HG02571 (cell line): Measurements from ENCODE around the gene INPP4B.
"Not testable (repeated sequence)": the region's sequence is repeated elsewhere in the genome, so short reads cannot be mapped to it uniquely, and the experiment has no call there.

Source experiments
- ATAC-seq: cut with Tn5 transposase; IDR thresholded peaks from one replicate; pipeline ENCODE4 v1.9.1; 2021; ENCODE audit warnings: mild to moderate bottlenecking, moderate library complexity; ENCODE audit not compliant: unreplicated experiment

Gene INPP4B

GRCh38 chr4:142104041-142104440, 742.1 kb downstream of the INPP4B start:
- ATAC-seq: no peak

GRCh38 chr4:142101401-142101800, 744.7 kb downstream of the INPP4B start:
- no peak for ATAC-seq

GRCh38 chr4:142100941-142101340, 745.2 kb downstream of the INPP4B start:
- no peak for ATAC-seq

GRCh38 chr4:142098900-142099545, 747.1 kb downstream of the INPP4B start:
- ATAC-seq: no peak

GRCh38 chr4:142098380-142098779, 747.7 kb downstream of the INPP4B start:
- no peak for ATAC-seq

GRCh38 chr4:142097015-142097414, 749.1 kb downstream of the INPP4B start:
- ATAC-seq: no peak

GRCh38 chr4:142095886-142096605, 750.1 kb downstream of the INPP4B start:
- ATAC-seq: no peak

- no peak for ATAC-seq
Observed at GRCh38 chr4:142092941-142093340, 753.2 kb downstream of the INPP4B start.

- ATAC-seq: no peak
Observed at GRCh38 chr4:142091691-142092182, 754.4 kb downstream of the INPP4B start.

- no peak for ATAC-seq
Observed at GRCh38 chr4:142091085-142091513, 755.0 kb downstream of the INPP4B start.

GRCh38 chr4:142088906-142089305, 757.2 kb downstream of the INPP4B start:
- no peak for ATAC-seq

GRCh38 chr4:142085513-142086292, 760.4 kb downstream of the INPP4B start:
- no peak for ATAC-seq

- no peak for ATAC-seq
Observed at GRCh38 chr4:142083264-142083663, 762.8 kb downstream of the INPP4B start.

- ATAC-seq: no peak
Observed at GRCh38 chr4:142081025-142081424, 765.1 kb downstream of the INPP4B start.

- ATAC-seq: no peak
Observed at GRCh38 chr4:142079959-142080358, 766.1 kb downstream of the INPP4B start.

GRCh38 chr4:142077048-142077447, 769.1 kb downstream of the INPP4B start:
- ATAC-seq: no peak

GRCh38 chr4:142068304-142068703, 777.8 kb downstream of the INPP4B start:
- ATAC-seq: not testable (repeated sequence)

- not testable (repeated sequence) for ATAC-seq
Observed at GRCh38 chr4:142066562-142066961, 779.5 kb downstream of the INPP4B start.

GRCh38 chr4:142065086-142065647, 780.9 kb downstream of the INPP4B start:
- ATAC-seq: no peak

- no peak for ATAC-seq
Observed at GRCh38 chr4:142064181-142064580, 781.9 kb downstream of the INPP4B start.

GRCh38 chr4:142045996-142046395, 800.1 kb downstream of the INPP4B start:
- ATAC-seq: no peak
